SIG-M5 treated with dmso at 0.1 percent for 504 hours (cell line): Measurements from ENCODE around the gene TAGAP.
"Not testable (repeated sequence)": the region's sequence is repeated elsewhere in the genome, so short reads cannot be mapped to it uniquely, and the experiment has no call there.

Experiments used
- DNase-seq: peaks from one replicate; lab custom pipeline; 2025; ENCODE audit not compliant: unreplicated experiment; lab: John Stamatoyannopoulos, UW

TAGAP gene

DNA sequence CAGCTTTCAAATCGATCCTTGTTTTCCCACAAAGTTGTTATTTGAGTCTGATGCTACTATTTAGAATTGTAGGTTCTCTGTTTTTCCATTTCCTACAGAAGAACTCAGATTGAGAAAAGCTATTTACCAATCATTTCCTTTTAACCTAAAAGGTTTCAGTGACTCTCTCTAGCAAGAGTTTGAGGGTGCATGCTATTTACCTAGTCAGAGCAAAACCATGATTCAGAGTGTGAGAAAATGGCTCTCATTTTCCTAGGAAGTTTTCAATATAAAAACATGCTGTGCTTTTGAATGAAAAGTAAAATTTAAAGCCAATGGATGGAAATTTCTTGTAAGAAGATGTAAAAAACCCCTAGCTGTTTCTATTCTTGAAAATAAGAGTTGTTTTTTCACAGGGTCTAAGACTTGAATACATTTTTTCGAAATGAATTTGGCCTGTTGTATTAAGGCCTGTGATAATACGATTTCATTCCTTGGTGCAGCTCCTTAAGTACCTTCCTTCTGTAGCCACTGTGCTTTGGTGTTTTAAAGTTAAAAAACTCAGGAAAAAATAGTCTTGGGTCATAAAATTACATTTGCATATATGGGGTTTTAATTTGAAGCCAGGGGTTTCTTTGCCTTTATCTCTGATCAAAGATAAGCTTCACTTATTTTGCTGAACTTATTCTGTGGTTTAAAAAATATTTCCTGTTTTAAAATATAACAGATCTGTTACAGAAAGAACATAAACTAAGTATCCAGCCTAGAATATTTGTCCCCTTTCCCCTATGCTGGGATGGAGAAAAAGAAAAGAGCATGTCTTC is 26.8 kb downstream of the TAGAP start:
- DNase-seq, result no peak

DNA sequence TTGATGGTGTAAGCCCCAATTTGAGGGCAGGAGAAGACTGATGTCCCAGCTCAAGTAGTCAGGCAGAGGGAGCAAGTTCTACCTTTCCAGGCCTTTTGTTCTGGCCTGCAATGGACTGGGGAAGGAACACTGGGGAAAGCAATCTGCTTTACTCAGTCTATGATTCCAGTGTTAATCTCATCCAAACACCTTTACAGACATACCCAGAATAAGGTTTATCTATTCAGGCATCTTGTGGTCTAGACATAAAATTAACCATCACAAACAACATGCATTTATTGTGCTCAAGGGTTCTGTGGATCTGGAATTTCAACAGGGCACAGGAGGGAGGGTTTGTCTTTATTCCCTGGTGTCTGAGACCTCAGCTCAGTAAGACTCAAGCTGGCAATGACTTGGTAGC is 30.4 kb downstream of the TAGAP start:
- no peak for DNase-seq

DNA sequence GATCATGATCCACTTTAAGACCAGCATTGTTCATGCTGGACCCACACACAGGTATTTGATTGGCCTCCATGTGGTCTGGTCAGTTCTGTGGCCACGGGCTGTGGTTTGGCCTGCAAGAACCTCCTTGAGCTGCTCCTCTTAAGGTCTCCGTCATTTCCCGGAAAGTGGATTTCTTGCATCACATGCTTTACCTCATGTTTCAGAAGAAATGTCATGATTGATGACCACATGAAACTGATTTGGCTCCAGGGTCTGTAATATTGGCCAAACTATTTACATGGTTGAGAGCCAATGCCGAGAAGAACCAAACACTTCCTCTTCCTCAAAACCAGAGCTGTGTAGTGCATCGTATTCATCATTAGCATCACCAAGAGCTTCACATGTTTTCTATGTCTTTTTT is 31.6 kb downstream of the TAGAP start:
- no peak for DNase-seq

DNA sequence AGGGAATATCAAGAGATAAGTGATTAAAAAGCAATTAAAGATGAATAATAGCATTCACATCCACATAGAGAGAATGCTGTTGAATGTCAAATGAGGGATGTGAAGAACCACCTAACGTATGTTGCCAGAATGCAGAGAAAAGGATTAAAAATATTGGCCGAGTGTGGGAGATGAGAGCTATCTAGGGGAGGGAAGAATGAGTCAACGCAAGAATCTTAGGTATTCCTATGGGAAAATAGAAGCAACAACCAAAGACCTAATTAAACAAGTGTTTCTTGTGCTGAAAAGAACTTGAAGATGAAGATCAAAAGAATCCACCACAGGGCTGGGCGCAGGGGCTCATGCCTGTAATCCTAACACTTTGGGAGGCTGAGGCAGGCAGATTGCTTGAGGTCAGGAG is 32.6 kb downstream of the TAGAP start:
- DNase-seq, result no peak

DNA sequence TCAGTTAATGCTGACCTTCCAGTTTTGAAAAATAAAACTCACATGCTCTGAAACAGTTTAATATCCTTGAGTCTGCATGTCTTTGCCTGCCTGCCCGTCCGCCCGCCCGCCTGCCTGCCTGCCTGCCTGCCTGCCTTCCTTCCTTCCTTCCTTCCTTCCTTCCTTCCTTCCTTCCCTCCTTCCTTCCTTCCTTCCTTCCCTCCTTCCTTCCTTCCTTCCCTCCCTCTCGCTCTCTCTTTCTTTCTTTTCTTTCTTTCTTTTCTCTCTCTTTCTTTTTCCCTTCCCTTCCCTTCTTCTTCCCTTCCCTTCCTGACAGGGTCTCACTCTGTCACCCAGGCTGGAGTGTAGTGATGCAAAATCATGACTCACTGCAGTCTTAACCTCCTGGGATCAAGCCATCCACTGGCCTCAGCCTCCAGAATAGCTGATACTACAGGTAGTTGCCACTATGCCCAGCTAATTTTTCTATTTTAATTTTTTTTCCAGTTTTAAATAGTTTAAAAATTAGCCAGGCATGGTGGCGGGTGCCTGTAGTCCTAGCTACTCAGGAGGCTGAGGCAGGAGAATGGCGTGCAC is 34.7 kb downstream of the TAGAP start:
- DNase-seq, result not testable (repeated sequence)

DNA sequence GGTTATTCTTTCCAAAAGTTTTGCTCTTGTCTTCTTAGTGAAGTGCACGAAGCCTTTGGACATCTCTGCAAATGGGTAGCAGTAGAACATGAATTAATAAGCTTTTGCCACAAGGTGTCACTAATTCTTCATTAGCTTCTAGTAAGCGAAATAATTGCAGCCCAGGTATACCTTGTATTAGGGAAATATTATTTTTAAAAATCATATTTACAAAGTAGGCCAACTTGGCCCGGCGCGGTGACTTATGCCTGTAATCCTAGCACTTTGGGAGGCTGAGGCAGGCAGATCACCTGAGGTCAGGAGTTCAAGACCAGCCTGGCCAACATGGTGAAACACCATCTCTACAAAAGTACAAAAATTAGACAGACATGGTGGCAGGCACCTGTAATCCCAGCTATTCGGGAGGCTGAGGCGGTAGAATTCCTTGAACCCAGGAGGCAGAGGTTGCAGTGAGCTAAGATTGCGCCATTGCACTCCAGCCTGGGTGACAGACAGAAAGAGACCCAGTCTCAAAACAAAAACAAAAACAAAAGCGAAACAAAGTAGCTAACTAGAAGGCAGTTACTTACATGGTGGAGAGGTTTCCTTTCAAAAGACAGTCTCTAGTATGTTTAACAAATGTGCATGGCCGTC is 36.0 kb downstream of the TAGAP start:
- DNase-seq, result peak; percentile 34

DNA sequence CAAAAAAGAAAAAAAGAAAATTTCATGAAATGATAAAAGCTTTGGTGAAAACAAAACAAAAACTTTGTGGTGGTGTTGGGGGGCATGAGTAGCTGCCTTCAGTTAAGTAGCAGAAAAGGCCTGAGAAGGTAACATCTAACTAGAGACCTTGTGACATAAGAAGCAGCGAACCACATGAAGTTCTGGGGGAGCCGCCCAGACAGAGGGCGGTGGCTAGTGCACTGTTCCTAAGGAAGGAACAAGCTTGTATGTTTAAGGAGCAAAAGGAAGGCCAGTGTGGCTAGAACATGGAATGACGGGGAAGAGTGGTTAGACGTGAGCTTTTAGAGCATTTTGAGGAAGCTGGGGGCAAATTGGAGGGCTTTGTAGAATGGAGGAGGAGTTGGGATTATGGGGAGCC is 37.3 kb downstream of the TAGAP start:
- DNase-seq, result no peak

DNA sequence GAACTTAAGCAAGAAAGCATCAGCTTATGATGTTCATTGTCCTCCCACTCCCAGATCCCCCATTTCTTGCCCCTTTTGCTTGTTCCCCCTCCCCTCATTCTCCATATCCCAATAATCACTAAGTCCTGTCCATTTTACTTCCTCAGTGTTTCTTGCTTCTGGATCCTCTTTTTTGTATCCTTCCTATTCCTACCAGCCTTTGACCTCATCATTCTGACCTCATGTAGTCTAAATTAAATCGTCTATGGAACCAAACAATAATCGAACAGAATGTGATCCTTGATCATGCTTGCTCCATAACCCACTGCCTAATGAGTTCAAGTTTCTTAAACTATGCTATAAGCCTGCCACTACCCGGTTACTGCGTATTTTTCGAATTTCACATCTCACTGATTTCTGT is 39.4 kb downstream of the TAGAP start:
- DNase-seq, result no peak

DNA sequence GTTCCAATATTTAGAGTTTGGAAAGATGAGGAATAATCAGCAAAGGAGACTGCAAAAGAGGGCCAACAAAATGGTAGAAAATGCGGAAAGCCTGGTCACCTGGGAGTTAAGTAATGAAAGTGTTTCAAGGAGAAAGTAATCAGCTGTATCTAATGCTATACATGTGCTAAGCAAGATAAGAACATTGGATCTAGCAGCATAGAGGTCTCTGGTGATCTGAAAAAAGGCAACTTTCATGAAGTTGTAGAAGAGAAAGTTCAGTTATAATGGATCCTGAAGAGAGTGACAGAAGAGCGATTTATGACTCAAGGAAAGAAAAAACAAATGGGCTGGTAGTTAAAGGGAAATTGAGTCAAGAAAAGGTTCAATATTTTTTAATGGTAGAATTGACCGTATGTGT is 40.2 kb downstream of the TAGAP start:
- DNase-seq, result no peak

DNA sequence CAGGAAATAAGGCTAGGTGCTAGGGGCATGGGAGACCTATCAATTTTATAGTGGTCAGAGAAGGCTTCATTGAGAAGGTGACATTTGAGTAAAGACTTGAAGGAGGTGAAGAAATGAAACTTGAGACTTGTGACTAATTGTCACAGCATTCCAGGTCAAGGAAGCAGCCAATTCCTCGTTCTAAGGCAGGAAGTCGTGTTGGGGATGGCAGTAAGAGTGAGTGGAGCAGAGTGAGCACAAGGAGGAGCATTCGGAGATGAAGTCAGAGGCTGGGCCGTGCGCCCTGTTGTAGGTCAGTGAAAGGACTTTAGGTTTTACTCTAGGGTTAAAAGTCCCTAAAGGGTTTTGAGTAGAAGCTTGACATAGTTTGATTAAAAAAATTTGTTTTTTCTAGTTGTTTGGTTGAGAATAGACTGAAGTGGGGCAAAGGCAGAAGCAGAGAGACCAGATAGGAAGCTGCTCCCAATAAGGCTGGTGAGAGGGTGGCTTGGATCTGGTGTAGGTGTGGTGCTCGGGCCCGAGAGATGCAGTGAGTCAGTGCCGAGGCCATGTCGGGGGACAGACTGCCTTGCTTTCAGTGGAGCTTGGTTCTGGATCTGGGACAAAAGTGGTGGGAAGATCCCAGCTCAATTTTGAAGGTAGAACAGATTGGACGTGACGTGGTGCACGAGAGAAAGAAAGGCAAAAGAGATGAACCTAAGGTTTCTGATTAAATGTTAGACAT is 42.2 kb downstream of the TAGAP start:
- no peak for DNase-seq

DNA sequence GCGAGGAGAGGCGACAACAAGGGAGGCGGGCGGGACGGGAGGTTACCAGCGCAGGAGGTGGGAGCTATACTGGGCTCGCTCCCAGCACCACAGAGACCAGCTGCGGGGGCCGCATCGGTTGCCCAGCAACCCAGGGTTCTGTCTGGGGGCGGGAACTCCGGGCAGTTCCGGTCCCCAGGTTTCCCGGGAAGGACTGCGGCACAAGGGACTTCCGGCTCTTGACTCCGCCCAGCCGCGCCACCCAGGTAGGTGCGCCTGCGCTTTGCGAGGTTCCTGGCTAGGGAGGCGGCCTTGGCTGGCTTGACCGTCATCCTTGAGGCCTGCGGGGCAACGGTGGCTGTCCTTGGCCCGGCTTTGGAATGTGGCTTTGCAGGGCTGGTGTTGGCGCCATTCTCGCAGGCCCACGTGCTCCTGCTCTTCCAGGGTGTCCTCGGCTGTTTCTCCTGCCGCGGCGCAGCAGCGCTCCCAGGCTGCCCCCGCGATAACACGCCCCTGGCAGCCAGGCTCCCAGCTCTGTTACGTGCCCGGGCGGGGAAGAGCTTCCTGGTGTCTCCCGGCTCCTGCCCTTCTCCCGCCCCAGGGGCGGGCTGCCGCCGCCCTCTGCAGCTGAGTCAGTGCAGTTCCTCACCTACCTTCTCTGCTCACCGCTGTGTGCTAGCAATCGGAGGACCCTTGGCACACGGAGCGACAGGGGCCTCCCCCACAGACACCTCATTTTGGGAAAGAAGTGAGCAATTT is 45.0 kb downstream of the TAGAP start, which contains the start of gene RSPH3:
Gene RSPH3, minus strand, starts transcription at position 537 of the 738 bp plus-strand sequence. CDS start 652 bp downstream, outside the sequence.
- DNase-seq, result peak; percentile 85

DNA sequence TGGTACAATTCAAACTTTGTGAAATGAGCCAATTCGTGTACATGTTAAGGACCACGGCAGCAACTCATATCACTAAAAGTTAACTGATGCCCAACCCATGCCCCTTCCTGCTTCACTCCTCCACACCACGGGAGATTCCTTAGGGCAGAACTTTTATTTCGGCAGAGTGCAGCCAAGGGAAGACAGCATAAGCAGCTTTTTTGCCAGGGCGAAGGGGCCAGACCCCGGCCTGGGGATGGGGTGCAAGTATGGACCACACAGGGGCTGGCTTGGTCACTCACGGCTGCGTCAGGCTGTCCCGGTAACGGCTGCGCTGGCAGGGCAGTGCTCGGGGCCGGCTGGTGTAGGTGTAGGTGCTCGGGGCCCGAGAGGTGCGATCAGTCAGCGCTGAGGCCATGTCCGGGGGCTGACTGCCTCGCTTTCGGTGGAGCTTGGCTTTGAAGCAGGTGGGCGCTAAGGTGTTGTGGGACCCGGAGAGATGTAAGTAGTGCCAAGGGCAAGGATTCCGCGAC is 45.6 kb downstream of the TAGAP start:
- no peak for DNase-seq

DNA sequence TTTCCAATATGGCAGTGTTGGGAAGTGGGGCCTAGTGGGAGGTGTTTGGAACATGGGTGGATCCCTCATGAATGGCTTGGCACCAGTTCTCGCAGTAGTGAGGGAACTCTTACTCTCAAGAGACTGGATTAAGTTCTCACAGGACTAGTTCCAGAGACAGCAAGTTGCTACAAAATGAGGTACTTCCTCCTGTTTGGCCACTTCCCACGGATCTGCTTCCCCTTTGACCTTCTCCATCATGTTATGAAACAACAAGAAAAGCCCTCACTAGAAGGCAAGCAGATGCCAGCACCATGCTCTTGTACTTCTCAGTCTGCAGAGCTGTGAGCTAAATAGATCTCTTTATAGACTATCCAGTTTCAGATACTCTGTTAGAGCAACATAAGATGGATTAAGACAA is 47.9 kb downstream of the TAGAP start:
- peak; percentile 1 for DNase-seq

DNA sequence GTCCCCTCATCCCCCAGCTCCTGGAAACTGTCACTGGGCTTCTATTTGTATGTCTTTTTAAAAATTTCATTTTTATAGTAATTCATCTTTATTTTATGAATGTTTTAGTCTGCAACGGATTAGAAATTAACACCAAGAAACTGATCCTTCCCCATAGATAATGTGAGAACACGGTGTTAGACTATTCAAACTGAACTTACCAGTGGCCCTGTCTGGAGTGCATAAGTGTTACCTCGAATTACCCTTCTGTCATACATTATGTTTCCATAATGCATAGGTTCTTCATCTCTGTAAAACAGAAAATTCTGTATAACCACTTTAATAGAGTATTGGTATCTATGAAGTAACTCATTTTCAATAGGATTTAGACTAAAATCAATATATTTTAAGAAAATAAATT is 51.2 kb downstream of the TAGAP start:
- no peak for DNase-seq

DNA sequence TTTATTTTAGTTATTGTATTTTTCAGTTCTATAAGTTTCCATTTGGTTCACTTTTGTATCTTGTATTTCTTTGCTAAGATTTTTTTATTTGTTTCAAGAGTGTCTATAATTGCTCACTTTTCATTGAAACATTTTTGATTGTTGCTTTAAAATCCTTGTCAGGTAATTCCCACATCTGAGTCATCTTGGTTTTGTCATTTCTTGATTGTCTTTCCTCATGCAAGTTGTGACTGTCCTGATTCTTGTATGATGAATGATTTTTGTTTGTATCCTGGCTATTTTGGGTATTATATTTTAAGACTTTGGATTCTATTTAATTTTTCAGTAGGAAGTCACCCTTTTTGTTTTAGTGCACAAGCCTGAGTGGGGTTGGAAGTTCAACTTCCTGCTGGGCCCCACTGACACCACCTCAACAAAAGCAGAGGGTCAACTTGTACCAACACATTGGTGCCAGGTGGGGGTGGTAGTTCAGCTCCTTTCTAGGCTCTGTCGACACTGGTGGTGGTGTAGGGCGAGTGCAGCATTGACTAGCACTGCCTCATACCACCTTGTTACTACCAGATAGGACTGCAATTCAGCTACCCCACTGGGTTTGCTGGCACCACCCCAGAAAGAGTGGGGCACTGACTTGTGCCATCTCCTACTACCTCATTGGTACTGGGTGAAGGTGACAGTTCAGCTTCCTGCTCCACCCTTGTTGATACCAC is 53.6 kb downstream of the TAGAP start:
- peak; percentile 14 for DNase-seq

DNA sequence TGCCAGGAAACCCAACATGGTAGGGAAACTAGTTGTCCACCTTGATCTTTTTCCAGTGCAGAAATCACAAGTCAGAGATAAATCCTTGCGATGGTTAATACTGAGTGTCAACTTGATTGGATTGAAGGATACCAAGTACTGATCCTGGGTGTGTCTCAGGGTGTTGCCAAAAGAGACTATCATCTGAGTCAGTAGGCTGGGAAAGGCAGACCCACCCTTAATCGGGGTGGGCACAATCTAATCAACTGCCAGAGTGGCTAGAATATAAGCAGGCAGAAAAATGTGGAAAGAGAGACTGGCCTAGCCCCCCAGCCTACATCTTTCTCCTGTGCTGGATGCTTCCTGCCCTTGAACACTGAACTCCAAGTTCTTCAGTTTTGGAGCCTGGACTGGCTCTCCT is 55.1 kb downstream of the TAGAP start:
- DNase-seq, result not testable (repeated sequence)

DNA sequence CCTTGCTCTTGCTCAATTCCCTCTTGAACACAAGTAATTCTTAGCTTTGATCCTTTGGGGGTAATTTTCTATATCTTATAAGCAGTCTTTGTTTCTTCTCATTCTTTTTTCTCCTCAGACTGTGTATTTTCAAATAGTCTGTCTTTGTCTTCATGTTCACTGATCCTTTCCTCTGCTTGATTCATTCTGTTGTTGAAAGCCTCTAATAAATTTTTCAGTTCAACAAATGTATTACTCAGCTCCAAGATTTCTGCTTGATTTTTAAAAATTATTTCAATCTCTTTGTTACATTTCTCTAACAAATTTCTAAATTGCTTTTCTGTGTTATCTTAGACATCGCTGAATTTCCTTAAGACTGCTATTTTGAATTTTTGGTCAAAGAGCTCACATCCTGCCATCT is 56.3 kb downstream of the TAGAP start:
- DNase-seq, result no peak

DNA sequence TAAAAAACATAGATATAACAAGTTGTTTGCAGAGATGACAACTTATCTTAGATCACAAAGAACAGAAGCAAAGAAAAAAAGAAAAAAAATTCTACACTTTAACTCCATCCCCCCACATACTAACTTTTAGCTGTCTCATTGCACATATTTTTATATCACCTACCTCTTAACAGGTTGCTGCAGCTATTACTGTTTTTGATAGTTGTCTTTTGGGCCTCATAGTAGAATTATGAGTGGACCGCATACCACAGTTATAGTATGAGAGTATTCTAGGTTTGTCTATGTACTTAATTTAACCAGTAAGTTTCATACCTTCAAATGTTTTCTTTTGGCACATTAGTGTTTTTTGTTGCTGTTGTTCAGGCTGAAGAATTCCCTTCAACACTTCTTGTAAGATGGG is 57.1 kb downstream of the TAGAP start:
- no peak for DNase-seq
